Testis (tissue), 3 donors: ENCODE measurements around the gene PRPF6. TPM values are rescaled to one million over a fixed set of nuclear protein-coding genes. Genes with fewer than 3 reads are reported as not detected.

Experiments
- DNase-seq: peaks from one replicate; pipeline ENCODE4 v3.0.0-alpha.2; 2019
- H3K27ac ChIP-seq, 2 donors: fragments of 200-600 bp; sonication (generic); one replicate each; pipeline ENCODE4 v1.5.1; 2019
- H3K27me3 ChIP-seq: fragments of 200-600 bp; sonication (generic); one replicate; pipeline ENCODE4 v1.5.1; 2019
- H3K36me3 ChIP-seq: fragments of 200-600 bp; sonication (generic); one replicate; pipeline ENCODE4 v1.5.1; 2017; ENCODE audit warnings: low read depth; ENCODE audit errors: missing control alignments
- H3K4me1 ChIP-seq: fragments of 200-600 bp; sonication (generic); one replicate; pipeline ENCODE4 v1.5.1; 2019
- H3K4me3 ChIP-seq, 2 donors: fragments of 200-600 bp; sonication (generic); one replicate each; pipeline ENCODE4 v1.5.1; 2017 to 2019
- H3K9me3 ChIP-seq: fragments of 200-600 bp; sonication (generic); one replicate; pipeline ENCODE4 v1.5.1; 2017
- POLR2A ChIP-seq: fragments of 450-650 bp; IDR thresholded peaks from one replicate; pipeline ENCODE4 v1.6.1; 2017; ENCODE audit warnings: antibody characterized with exemption, mild to moderate bottlenecking, moderate library complexity
- WGBS, 2 donors: methylation state at CpG; one replicate each; pipeline ENCODE4 v1.1.5; 2018; 5-methylcytosine and 5-hydroxymethylcytosine counted together
- intact Hi-C: fragments of 100-400 bp; cut with DNase I; formaldehyde crosslinking; loops from one replicate; pipeline ENCODE4 v1.15.1; 2023; ENCODE audit warnings: low total_unique reads
- polyA plus RNA-seq: library from polyadenylated mRNA; stranded (reverse); fragments of 350-450 nt; fragmentation: Illumina TruSeq; extraction: RNeasy Lipid Tissue Mini Kit (QIAGEN cat#74804); gene quantifications from one replicate; pipeline ENCODE4 v1.2.3, GENCODE V29; 2014; ENCODE audit warnings: low read depth, low replicate concordance; ENCODE audit not compliant: insufficient read depth
- total RNA-seq, 2 donors: library from RNA; depleted of rRNA; stranded (reverse); fragments of >200 nt; gene quantifications; one replicate each; pipeline ENCODE4 v1.2.3, GENCODE V29; 2016
- TF ChIP-seq, protein P1 (sequence below), 3 experiments: fragments of 450-650 bp in 2 of 3; fragments of 200-600 bp in 1 of 3; sonication (generic) in 1 of 3; IDR thresholded peaks; one replicate each; pipeline ENCODE4 v1.5.1; 2016 to 2019; ENCODE audit warnings: antibody characterized with exemption in 3 of 3, mild to moderate bottlenecking in 2 of 3, moderate library complexity in 1 of 3

Gene PRPF6
- total and polyA plus RNA-seq, 3 donors from 2014 or later: 106 to 114 (median 107) TPM

DNA sequence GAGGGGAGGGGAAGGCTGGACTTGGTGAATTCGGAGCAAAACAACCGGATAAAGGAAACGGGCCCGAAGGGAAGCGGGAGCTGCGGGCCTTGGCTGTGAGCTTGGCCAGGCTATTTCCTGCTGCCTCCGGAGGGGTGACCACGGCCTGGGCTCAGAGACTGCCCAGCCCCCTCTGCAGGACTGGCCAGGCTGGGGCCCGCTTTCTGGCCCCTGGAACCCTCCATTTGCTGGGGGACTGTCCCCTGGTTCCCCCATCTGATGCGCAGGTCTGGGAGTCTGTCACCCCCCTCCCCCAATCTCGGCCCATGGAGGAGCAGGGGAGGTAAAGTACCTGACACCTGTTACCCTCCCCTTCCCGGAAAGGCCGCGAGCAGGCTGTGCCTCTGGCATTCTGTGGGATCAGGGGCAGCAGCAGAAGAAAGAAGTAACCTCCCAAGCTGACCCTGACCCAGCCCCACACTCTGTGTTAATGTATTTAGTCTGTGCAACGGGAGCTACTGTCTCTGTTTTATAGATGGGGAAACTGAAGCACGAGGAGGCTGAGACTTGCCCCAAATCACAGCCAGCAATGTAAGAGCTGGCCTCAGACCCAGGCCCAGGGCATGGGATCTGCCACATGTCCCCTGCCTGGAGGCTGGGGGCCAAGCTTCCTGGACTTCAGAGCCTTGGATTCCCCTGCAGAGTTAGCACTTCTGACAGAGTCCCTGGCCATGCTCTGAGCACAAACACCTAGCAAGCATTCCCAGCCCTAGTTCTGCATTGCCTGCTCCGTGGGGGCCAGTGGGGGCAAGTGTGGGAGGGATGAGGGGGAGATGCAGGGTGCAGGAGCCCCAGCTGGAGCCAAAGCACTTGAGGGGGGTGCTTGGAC is 58.6 kb downstream of the PRPF6 start:
- peaks cover 19% of the 10 kb centered on the region for H3K4me1 ChIP-seq
- no peaks in the 10 kb centered on the region for H3K9me3 ChIP-seq
- peak overlapping the region in 1 of 2 donors; percentile 15 for H3K27ac ChIP-seq
- intact Hi-C loops: no loop called here
- TF ChIP-seq, protein P1, sequence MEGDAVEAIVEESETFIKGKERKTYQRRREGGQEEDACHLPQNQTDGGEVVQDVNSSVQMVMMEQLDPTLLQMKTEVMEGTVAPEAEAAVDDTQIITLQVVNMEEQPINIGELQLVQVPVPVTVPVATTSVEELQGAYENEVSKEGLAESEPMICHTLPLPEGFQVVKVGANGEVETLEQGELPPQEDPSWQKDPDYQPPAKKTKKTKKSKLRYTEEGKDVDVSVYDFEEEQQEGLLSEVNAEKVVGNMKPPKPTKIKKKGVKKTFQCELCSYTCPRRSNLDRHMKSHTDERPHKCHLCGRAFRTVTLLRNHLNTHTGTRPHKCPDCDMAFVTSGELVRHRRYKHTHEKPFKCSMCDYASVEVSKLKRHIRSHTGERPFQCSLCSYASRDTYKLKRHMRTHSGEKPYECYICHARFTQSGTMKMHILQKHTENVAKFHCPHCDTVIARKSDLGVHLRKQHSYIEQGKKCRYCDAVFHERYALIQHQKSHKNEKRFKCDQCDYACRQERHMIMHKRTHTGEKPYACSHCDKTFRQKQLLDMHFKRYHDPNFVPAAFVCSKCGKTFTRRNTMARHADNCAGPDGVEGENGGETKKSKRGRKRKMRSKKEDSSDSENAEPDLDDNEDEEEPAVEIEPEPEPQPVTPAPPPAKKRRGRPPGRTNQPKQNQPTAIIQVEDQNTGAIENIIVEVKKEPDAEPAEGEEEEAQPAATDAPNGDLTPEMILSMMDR (IDR thresholded peaks at IDR 0.05): no peak
- TF ChIP-seq POLR2A: no peak
- no peaks in the 10 kb centered on the region for H3K36me3 ChIP-seq
- H3K4me3 ChIP-seq: peak overlapping the region; percentile 26 to 59
- WGBS, 2 donors: 7 to 8% methylated on average over 5 to 17 of the region's 17 CpGs
- H3K27me3 ChIP-seq: no peaks in the 10 kb centered on the region
- DNase-seq: no peak

GRCh38 chr20:64040231-64041039 is 59.5 kb downstream of the PRPF6 start:
- H3K4me3 ChIP-seq: no peak overlapping the region
- intact Hi-C loops: no loop called here
- no peak for TF ChIP-seq POLR2A
- TF ChIP-seq, protein P1 (IDR thresholded peaks at IDR 0.05): no peak
- H3K4me1 ChIP-seq: peaks cover 19% of the 10 kb centered on the region
- no peak overlapping the region for H3K27ac ChIP-seq
- H3K36me3 ChIP-seq: no peaks in the 10 kb centered on the region
- no peaks in the 10 kb centered on the region for H3K27me3 ChIP-seq
- 67 to 72% methylated on average over 11 to 12 of the region's 12 CpGs for WGBS, 2 donors
- no peaks in the 10 kb centered on the region for H3K9me3 ChIP-seq
- DNase-seq: no peak

DNA sequence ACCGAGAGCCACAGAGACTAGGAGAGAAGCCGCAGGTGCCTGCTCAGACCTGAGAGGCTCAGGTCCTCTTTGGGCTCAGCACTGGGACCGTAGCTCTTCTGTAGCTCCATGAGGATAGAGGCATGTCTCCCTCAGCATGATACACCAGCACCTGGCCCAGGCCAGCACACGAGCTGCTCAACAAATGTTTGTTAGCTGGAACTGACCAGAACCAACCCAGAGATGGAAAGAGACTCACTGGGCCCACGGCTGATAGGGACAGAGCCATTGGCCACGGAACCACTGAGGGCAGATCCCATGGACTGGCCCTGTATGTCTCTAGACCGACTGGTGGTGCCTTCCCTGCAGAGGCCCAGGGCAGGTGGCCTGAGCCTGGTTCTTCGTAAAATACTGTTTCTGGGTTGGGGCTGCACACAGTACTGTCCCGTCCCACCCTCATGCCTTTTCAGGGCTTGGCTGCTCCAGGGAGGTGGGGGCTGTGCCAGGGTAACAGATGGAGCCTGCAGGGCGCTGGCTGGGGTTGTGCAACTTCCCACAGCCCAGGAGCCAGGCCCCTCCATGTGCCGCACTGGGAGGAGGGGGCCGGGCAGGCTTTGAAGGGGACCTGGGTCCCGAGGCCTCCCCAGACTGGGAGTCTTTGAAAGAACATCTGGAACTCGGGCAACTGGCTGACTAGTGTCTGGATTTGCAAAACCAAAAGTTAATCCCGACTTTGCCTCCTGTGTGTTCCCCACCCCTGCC is 60.3 kb downstream of the PRPF6 start:
- H3K4me3 ChIP-seq: no peak overlapping the region
- intact Hi-C loops: no loop called here

GRCh38 chr20:64041781-64042053 is 60.8 kb downstream of the PRPF6 start:
- Histone ChIP-seq H3K36me3 (no peaks in the 10 kb centered on the region), H3K4me3 (peak overlapping the region in 1 of 2 donors; percentile 56), H3K9me3 (no peaks in the 10 kb centered on the region), H3K27ac (no peak overlapping the region), H3K4me1 (peaks cover 19% of the 10 kb centered on the region), H3K27me3 (no peaks in the 10 kb centered on the region)
- intact Hi-C loops: no loop called here
- no peak for TF ChIP-seq POLR2A
- TF ChIP-seq, protein P1 (IDR thresholded peaks at IDR 0.05): no peak
- WGBS, 2 donors: 16 to 34% methylated on average over 5 to 11 of the region's 11 CpGs
- DNase-seq: no peak

More for the DNA sequence above, 60.3 kb downstream of the PRPF6 start:
- Histone ChIP-seq H3K4me1 (peaks cover 19% of the 10 kb centered on the region), H3K27me3 (no peaks in the 10 kb centered on the region), H3K9me3 (no peaks in the 10 kb centered on the region), H3K27ac (no peak overlapping the region), H3K36me3 (no peaks in the 10 kb centered on the region)
- no peak for TF ChIP-seq POLR2A
- TF ChIP-seq, protein P1 (IDR thresholded peaks at IDR 0.05): no peak
- DNase-seq: no peak
- 46 to 53% methylated on average over 11 to 15 of the region's 15 CpGs for WGBS, 2 donors
